ENCODE data around the gene HOMEZ.

Gene HOMEZ

DNA sequence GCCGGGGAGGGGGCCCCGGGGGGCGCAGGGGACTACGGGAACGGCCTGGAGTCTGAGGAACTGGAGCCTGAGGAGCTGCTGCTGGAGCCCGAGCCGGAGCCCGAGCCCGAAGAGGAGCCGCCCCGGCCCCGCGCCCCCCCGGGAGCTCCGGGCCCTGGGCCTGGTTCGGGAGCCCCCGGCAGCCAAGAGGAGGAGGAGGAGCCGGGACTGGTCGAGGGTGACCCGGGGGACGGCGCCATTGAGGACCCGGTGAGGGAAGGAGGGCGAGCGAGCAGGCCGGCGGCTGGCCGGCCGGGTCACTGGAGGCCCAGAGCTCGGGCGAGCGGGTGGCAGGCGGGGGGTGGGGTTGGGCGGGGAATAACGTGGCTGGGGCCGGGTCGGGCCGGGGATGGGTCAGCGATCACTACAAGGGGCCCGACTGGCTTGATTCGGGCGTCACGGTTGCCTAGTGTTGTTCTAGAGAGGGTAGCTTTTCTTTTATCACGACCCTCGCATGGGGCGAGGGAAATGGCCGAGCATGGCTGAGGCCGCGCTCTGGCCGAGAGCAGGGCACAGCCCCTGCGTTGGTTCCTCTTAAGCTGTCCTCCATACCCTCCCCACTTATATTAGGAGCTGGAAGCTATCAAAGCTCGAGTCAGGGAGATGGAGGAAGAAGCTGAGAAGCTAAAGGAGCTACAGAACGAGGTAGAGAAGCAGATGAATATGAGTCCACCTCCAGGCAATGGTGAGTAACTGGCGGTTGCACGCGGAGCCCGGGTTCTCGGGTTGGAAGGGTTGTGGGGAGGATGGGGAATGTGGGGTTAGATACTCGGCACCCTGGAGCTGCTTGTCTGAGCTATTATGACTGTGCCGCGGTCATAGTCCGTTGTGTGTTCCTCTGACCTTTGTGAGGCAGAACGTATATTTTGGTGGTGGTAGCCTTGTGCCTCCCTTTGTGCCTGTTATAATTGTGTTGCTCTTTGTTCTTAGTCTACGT lies 35.9 kb upstream of the HOMEZ start:
- no peak for TF ChIP-seq EP300 (IDR thresholded peaks at IDR 0.05; ENCODE audit: borderline replicate concordance)
- no peak for TF ChIP-seq TCF12 (IDR thresholded peaks at IDR 0.05; ENCODE audit: low read depth)
- no peak for TF ChIP-seq YY1 (IDR thresholded peaks at IDR 0.05; ENCODE audit: low read depth)
- peak; percentile 24; the same call in 1 of the 2 replicates for TF ChIP-seq ZBTB7A (IDR thresholded peaks at IDR 0.05; ENCODE audit: low read depth)
- peak; percentile 16; the same call in 1 of the 2 replicates for TF ChIP-seq TAF1 (IDR thresholded peaks at IDR 0.05; ENCODE audit: low read depth)

DNA sequence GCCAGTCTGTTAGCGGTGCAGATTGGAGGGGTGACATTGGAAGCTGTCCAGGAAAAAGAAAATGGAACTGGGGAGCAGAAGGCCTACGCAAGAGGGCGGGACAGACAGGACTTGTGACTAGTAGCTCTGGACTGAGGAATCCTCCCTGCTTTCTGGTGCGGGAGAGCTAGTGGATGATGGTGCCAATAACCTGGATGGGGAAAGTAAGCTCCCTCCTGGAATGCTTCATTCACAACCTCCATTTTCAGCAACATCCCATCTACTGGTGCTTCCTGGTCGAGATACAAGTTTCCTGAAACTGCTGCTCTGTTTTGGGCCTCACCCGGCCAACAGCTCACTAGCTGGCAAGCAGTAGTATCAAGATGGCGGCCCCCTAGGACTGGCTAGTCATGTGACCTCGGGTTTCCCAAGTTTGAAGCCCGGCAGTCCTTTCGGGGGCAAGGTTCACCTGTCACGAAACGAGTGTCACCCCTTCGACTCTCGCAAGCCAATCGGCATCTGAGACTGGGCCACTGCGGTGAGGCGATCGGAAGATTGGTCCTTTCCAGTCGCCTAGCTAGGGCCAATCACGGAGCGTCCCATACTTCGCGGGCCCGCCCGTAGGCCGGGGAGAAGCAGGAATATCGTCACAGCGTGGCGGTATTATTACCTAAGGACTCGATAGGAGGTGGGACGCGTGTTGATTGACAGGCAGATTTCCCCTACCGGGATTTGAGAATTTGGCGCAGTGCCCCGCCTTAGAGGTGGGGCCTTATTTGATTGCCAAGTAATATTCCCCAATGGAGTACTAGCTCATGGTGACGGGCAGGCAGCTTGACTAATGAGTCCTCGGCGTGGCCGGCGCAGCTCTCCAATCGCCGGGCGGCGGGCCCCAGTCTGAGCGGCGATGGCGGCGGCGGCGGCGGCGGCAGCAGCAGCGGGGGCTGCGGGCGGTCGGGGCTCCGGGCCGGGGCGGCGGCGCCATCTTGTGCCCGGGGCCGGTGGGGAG lies 34.9 kb upstream of the HOMEZ start, which contains the start of gene PABPN1:
Gene PABPN1 (plus strand): TSS at position 874 of the 988 bp plus-strand sequence. CDS start 13 bp downstream, at position 887.
- TF ChIP-seq CREB1 (IDR thresholded peaks at IDR 0.05; ENCODE audit: low read depth) (peak; percentile 88), EP300 (IDR thresholded peaks at IDR 0.05; ENCODE audit: borderline replicate concordance) (0 out of 2 replicates have a peak, but pooled peaks have one; percentile 23), ZBTB7A (IDR thresholded peaks at IDR 0.05; ENCODE audit: low read depth) (no peak), TAF1 (IDR thresholded peaks at IDR 0.05; ENCODE audit: low read depth) (peak; percentile 64), CEBPB (IDR thresholded peaks at IDR 0.05) (0 out of 2 replicates have a peak, but pooled peaks have one; percentile 17), FOXM1 (IDR thresholded peaks at IDR 0.05; ENCODE audit: borderline replicate concordance, low read depth) (no peak), YY1 (IDR thresholded peaks at IDR 0.05; ENCODE audit: low read depth) (peak; percentile 95)
- TF ChIP-seq, protein P1, sequence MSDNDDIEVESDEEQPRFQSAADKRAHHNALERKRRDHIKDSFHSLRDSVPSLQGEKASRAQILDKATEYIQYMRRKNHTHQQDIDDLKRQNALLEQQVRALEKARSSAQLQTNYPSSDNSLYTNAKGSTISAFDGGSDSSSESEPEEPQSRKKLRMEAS (IDR thresholded peaks at IDR 0.05) = peak; percentile 63
- TF ChIP-seq, protein P2, sequence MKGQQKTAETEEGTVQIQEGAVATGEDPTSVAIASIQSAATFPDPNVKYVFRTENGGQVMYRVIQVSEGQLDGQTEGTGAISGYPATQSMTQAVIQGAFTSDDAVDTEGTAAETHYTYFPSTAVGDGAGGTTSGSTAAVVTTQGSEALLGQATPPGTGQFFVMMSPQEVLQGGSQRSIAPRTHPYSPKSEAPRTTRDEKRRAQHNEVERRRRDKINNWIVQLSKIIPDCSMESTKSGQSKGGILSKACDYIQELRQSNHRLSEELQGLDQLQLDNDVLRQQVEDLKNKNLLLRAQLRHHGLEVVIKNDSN (IDR thresholded peaks at IDR 0.05) = peak; percentile 96

DNA sequence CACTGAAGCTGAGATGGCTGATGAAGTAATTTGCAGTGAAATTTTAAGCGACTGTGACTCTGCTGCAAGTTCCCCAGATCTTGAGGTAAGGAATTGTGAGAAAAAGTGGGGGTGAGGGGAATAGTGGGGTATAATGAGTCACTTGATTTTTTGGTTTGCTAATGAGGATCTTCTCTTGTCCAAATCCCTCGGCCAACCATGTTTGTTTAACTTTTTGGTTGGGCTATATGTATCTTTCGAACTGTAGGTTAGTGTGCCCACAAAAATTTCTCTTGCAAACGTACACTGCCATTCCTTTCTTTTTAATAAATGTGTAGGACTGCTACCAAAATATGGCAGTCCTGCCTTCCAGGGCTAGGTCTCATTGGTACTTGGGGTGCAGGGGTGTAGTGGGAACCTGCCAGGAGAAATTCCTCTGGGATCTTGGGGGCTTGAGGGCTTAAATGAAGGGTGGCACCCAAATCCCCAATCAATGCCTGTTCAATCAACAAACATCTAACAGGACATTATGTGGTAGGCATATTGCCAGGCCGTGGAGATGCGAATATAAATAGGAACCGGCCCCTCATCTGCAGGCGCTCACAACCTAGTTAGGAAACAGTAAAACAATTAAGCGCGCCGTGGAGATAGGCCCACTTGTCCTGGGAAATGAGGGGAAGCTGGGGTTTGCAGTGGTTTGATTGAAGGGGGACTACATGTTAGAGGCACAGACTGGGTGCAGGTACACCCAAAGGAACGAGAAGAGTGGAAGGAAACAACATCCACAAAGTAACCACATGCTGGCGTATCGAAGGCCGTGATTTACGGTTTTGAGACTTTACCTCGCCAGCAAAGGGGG lies 34.0 kb upstream of the HOMEZ start:
- TF ChIP-seq TEAD4 (IDR thresholded peaks at IDR 0.05) = no peak
- TF ChIP-seq EP300 (IDR thresholded peaks at IDR 0.05; ENCODE audit: borderline replicate concordance) = no peak
- no peak for TF ChIP-seq EGR1 (IDR thresholded peaks at IDR 0.05)
- TF ChIP-seq, protein P3, sequence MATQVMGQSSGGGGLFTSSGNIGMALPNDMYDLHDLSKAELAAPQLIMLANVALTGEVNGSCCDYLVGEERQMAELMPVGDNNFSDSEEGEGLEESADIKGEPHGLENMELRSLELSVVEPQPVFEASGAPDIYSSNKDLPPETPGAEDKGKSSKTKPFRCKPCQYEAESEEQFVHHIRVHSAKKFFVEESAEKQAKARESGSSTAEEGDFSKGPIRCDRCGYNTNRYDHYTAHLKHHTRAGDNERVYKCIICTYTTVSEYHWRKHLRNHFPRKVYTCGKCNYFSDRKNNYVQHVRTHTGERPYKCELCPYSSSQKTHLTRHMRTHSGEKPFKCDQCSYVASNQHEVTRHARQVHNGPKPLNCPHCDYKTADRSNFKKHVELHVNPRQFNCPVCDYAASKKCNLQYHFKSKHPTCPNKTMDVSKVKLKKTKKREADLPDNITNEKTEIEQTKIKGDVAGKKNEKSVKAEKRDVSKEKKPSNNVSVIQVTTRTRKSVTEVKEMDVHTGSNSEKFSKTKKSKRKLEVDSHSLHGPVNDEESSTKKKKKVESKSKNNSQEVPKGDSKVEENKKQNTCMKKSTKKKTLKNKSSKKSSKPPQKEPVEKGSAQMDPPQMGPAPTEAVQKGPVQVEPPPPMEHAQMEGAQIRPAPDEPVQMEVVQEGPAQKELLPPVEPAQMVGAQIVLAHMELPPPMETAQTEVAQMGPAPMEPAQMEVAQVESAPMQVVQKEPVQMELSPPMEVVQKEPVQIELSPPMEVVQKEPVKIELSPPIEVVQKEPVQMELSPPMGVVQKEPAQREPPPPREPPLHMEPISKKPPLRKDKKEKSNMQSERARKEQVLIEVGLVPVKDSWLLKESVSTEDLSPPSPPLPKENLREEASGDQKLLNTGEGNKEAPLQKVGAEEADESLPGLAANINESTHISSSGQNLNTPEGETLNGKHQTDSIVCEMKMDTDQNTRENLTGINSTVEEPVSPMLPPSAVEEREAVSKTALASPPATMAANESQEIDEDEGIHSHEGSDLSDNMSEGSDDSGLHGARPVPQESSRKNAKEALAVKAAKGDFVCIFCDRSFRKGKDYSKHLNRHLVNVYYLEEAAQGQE (IDR thresholded peaks at IDR 0.05; ENCODE audit: low read depth) = no peak
- TF ChIP-seq YY1 (IDR thresholded peaks at IDR 0.05; ENCODE audit: low read depth) = no peak
- TF ChIP-seq ZBTB7A (IDR thresholded peaks at IDR 0.05; ENCODE audit: low read depth) = no peak
- no peak for TF ChIP-seq TAF1 (IDR thresholded peaks at IDR 0.05; ENCODE audit: low read depth)
- TF ChIP-seq, protein P1 (IDR thresholded peaks at IDR 0.05) = no peak
- TF ChIP-seq TCF12 (IDR thresholded peaks at IDR 0.05; ENCODE audit: low read depth) = no peak
- no peak for TF ChIP-seq FOXM1 (IDR thresholded peaks at IDR 0.05; ENCODE audit: borderline replicate concordance, low read depth)
- no peak for TF ChIP-seq NFIC (IDR thresholded peaks at IDR 0.05)
- no peak for TF ChIP-seq RAD21 (IDR thresholded peaks at IDR 0.05; ENCODE audit: low read depth)
- no peak for TF ChIP-seq CREB1 (IDR thresholded peaks at IDR 0.05; ENCODE audit: low read depth)
- TF ChIP-seq, protein P2 (IDR thresholded peaks at IDR 0.05) = no peak

DNA sequence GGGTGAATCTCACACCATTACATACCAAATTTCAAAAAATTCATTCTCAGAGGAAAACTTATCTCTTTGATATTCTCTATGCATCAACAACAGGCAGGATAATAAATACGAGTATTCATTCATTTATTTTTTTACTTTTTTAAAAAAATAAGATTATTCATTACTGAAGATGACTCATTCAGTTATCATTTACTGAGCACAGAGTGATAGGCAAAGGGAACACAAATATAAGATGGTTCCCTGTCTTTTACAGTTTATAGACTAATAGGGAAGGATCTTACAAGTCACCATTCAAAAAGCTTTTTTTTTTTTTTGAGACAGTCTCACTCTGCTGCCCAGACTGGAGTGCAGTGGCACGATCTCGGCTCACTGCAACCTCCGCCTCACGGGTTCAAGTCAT lies 30.4 kb upstream of the HOMEZ start:
- no peak for TF ChIP-seq CREB1 (IDR thresholded peaks at IDR 0.05; ENCODE audit: low read depth)
- no peak for TF ChIP-seq EP300 (IDR thresholded peaks at IDR 0.05; ENCODE audit: borderline replicate concordance)
- no peak for TF ChIP-seq ZBTB7A (IDR thresholded peaks at IDR 0.05; ENCODE audit: low read depth)
- no peak for TF ChIP-seq NFIC (IDR thresholded peaks at IDR 0.05)
- TF ChIP-seq, protein P2 (IDR thresholded peaks at IDR 0.05) = no peak
- TF ChIP-seq, protein P1 (IDR thresholded peaks at IDR 0.05) = no peak
- TF ChIP-seq TAF1 (IDR thresholded peaks at IDR 0.05; ENCODE audit: low read depth) = no peak
- TF ChIP-seq, protein P3 (IDR thresholded peaks at IDR 0.05; ENCODE audit: low read depth) = no peak
- TF ChIP-seq TCF12 (IDR thresholded peaks at IDR 0.05; ENCODE audit: low read depth) = no peak
- no peak for TF ChIP-seq CEBPB (IDR thresholded peaks at IDR 0.05)
- no peak for TF ChIP-seq RAD21 (IDR thresholded peaks at IDR 0.05; ENCODE audit: low read depth)
- TF ChIP-seq FOXM1 (IDR thresholded peaks at IDR 0.05; ENCODE audit: borderline replicate concordance, low read depth) = no peak
- TF ChIP-seq TEAD4 (IDR thresholded peaks at IDR 0.05) = no peak
- no peak for TF ChIP-seq YY1 (IDR thresholded peaks at IDR 0.05; ENCODE audit: low read depth)
- no peak for TF ChIP-seq EGR1 (IDR thresholded peaks at IDR 0.05)
